Pancreas (tissue), 10 donors: ENCODE data around the gene MYOCD. TPM values are rescaled to one million over a fixed set of nuclear protein-coding genes. Genes with fewer than 3 reads are reported as not detected.

Experiments used
- ATAC-seq, 4 donors: fragments of 200-7000 bp; cut with Tn5 transposase; one replicate each; pipeline versions ENCODE4 v1.8.0 to v1.9.1; 2020; ENCODE audit warnings: mild to moderate bottlenecking in 4 of 4, moderate library complexity in 4 of 4
- DNase-seq, 6 donors: peaks; one replicate each; pipeline ENCODE4 v3.0.0-alpha.2; 2020
- FAIRE-seq: peaks from 2 replicates; lab custom pipeline; 2012; peaks lifted over from hg19 to GRCh38; lab: Jason Lieb, UNC
- H3K27ac ChIP-seq, 4 donors: fragments of 200-600 bp; sonication (generic); 1 replicate in 3 of 4; 2 replicates in 1 of 4; pipeline versions ENCODE4 v1.5.0 to v1.8.0; 2020
- H3K27me3 ChIP-seq, 4 donors: fragments of 200-600 bp; one replicate each; pipeline ENCODE4 v1.8.0; 2021
- H3K36me3 ChIP-seq, 3 donors: fragments of 200-600 bp; sonication (generic) in 1 of 3; one replicate each; pipeline versions ENCODE4 v1.5.0 to v1.8.0; 2020 to 2021
- H3K4me1 ChIP-seq, 3 donors: fragments of 200-600 bp; one replicate each; pipeline ENCODE4 v1.8.0; 2021
- H3K4me3 ChIP-seq, 4 donors: fragments of 200-600 bp; sonication (generic) in 2 of 4; one replicate each; pipeline versions ENCODE4 v1.5.0 to v1.8.0; 2020 to 2021
- H3K9me3 ChIP-seq, 4 donors: fragments of 200-600 bp; one replicate each; pipeline ENCODE4 v1.8.0; 2021
- CTCF ChIP-seq, 4 donors: fragments of 200-600 bp; sonication (generic) in 3 of 4; IDR thresholded peaks; one replicate each; pipeline versions ENCODE4 v1.5.0 to v1.8.0; 2021; ENCODE audit warnings: antibody characterized with exemption in 4 of 4
- WGBS, 2 donors: extraction: QIAGEN DNeasy Blood & Tissue Kit; methylation state at CpG; one replicate each; pipeline ENCODE4 v1.1.7; 2013; 5-methylcytosine and 5-hydroxymethylcytosine counted together
- intact Hi-C, 3 donors: fragments of 100-400 bp; cut with DNase I; formaldehyde crosslinking; loops; one replicate each; pipeline versions ENCODE4 v1.11.1 to v1.14.2; 2022
- polyA plus RNA-seq, 2 donors: library from polyadenylated mRNA; stranded (reverse); fragments of 200-250 nt; gene quantifications; one replicate each; pipeline ENCODE4 v1.2.3, GENCODE V29; 2013
- total RNA-seq, 6 donors: library from RNA; stranded (reverse); fragmentation: NEBNext Ultra II Directional in 4 of 6; extraction: Animal tissue kit (Norgen Biotek cat#: 25700) in 4 of 6; gene quantifications; one replicate each; pipeline versions ENCODE4 v1.2.1 to v1.2.4, GENCODE V29; 2021 to 2023
- donor health status: healthy with polysubstance abuse.
- donor health status: DM: no; HTN: no; CAD: no; lungs with moderate emphysema.
- donor health status: DM: no; HTN: no; CAD: no.
- donor health status: control.
- donor health status: control.
- donor health status: Bipolar disorder and iron deficiency.
- donor health status: DM: yes; HTN: yes; CAD: no.
- donor health status: DM: no; HTN: no; CAD: no.
- donor health status: DM: no; HTN: no; CAD: no.
- donor health status: DM: yes; HTN: yes; CAD: no.

MYOCD gene
- total and polyA plus RNA-seq, 8 donors, result 0.08 to 0.37 (median 0.23) TPM; not detected in 1

DNA sequence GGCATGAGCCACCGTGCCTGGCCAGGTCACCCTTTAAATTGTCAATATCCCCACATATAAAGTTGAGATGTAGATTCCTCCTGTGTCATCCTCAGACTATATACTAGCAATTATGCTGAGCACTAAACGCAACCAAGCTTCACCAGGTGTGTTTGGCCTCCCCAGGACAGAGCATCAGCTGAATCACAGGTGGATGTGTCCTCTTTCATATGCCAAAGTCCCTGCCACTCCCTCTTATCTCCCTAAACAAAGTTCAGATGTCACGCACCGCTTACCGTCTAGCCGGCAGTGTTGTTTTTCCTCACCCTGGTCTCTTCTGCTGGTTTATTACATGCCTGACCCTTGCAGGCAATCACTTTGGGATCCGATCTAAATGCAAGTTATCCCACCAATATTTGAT is 79.8 kb downstream of the MYOCD start:
- intact Hi-C loops, result no loop called here
- ATAC-seq, result no peak
- H3K9me3 ChIP-seq, result no peaks in the 10 kb centered on the region
- DNase-seq, result no peak
- H3K36me3 ChIP-seq, result no peaks in the 10 kb centered on the region
- no peak overlapping the region for H3K27ac ChIP-seq
- H3K4me3 ChIP-seq, result no peak overlapping the region
- no peaks in the 10 kb centered on the region for H3K27me3 ChIP-seq
- peaks cover 7 to 12% (median 9%) of the 10 kb centered on the region in 3 donors for H3K4me1 ChIP-seq
- no peak for TF ChIP-seq CTCF (IDR thresholded peaks at IDR 0.05)
- no peak for FAIRE-seq
- 64 to 73% methylated on average over 7 of the region's 7 CpGs for WGBS, 2 donors

GRCh38 chr17:12756786-12757185 is 91.1 kb downstream of the MYOCD start:
- H3K27me3 ChIP-seq, result no peaks in the 10 kb centered on the region
- no peak for ATAC-seq
- no peak for FAIRE-seq
- no peak overlapping the region for H3K4me3 ChIP-seq
- no peaks in the 10 kb centered on the region for H3K4me1 ChIP-seq
- TF ChIP-seq CTCF (IDR thresholded peaks at IDR 0.05), result no peak
- H3K9me3 ChIP-seq, result no peaks in the 10 kb centered on the region
- intact Hi-C loops, result no loop called here
- no peaks in the 10 kb centered on the region for H3K36me3 ChIP-seq
- H3K27ac ChIP-seq, result no peak overlapping the region
- DNase-seq, result no peak

DNA sequence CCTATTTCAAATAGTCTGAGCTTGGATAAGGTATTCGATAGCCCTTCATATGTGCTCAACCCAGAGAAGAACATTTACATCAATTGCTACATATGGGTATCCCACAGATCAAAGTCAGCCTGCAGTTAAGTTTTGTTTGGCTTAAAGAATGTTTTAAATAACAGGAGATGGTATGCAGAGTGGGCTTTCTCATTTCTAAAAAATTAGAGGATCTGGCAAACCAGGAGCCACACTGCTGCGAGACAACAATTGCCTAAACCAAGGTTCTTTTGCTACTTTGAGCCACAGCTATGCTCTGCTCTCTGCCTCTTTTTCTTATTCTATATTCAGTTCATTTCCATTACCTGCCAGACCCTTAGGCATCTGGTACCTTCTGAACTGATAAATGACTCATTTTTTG is 93.4 kb downstream of the MYOCD start:
- intact Hi-C loops, result no loop called here
- H3K4me3 ChIP-seq, result no peak overlapping the region
- H3K4me1 ChIP-seq, result no peaks in the 10 kb centered on the region
- no peaks in the 10 kb centered on the region for H3K27me3 ChIP-seq
- no peaks in the 10 kb centered on the region for H3K36me3 ChIP-seq
- H3K27ac ChIP-seq, result no peak overlapping the region
- 38 to 76% methylated on average over 2 of the region's 2 CpGs for WGBS, 2 donors
- DNase-seq, result no peak
- ATAC-seq, result no peak
- TF ChIP-seq CTCF (IDR thresholded peaks at IDR 0.05), result no peak
- no peaks in the 10 kb centered on the region for H3K9me3 ChIP-seq
- FAIRE-seq, result no peak

GRCh38 chr17:12765548-12765947 is 99.9 kb downstream of the MYOCD start:
- no peaks in the 10 kb centered on the region for H3K36me3 ChIP-seq
- no peak for FAIRE-seq
- H3K9me3 ChIP-seq, result peaks cover 0 to 3% (median 0%) of the 10 kb centered on the region in 4 donors
- H3K27ac ChIP-seq, result no peak overlapping the region
- H3K27me3 ChIP-seq, result no peaks in the 10 kb centered on the region
- no peak for DNase-seq
- H3K4me3 ChIP-seq, result no peak overlapping the region
- WGBS, 2 donors, result 36 to 41% methylated on average over 6 of the region's 6 CpGs
- H3K4me1 ChIP-seq, result no peaks in the 10 kb centered on the region
- no peak for TF ChIP-seq CTCF (IDR thresholded peaks at IDR 0.05)
- intact Hi-C loops, result no loop called here
- ATAC-seq, result peak in 2 of 4 donors; percentile 53 to 60

GRCh38 chr17:12768255-12768654 is 102.6 kb downstream of the MYOCD start:
- no peaks in the 10 kb centered on the region for H3K27me3 ChIP-seq
- FAIRE-seq (no peak), DNase-seq (no peak), ATAC-seq (no peak)
- peaks cover 0 to 3% (median 0%) of the 10 kb centered on the region in 4 donors for H3K9me3 ChIP-seq
- no peak overlapping the region for H3K27ac ChIP-seq
- 59 to 72% methylated on average over 4 of the region's 4 CpGs for WGBS, 2 donors
- intact Hi-C loops, result no loop called here
- no peaks in the 10 kb centered on the region for H3K36me3 ChIP-seq
- TF ChIP-seq CTCF (IDR thresholded peaks at IDR 0.05), result no peak
- H3K4me3 ChIP-seq, result no peak overlapping the region
- no peaks in the 10 kb centered on the region for H3K4me1 ChIP-seq
